Kidney (tissue), 14 donors: ENCODE results near the gene FOSL2. TPM values are rescaled to one million over a fixed set of nuclear protein-coding genes. Genes with fewer than 3 reads are reported as not detected.

Experiments
- DNase-seq, 5 donors: peaks; one replicate each; pipeline ENCODE4 v3.0.0-alpha.2; 2013 to 2020
- FAIRE-seq: peaks from 2 replicates; lab custom pipeline; 2012; peaks lifted over from hg19 to GRCh38; lab: Jason Lieb, UNC
- H3K27ac ChIP-seq, 2 donors: one replicate each; pipeline ENCODE4 v1.7.0; 2013; ENCODE audit warnings: low read depth in 2 of 2, low read length in 2 of 2, inconsistent platforms in 1 of 2
- H3K27me3 ChIP-seq: one replicate; pipeline ENCODE4 v1.7.1; 2013; ENCODE audit warnings: low read length, inconsistent platforms; ENCODE audit not compliant: control insufficient read depth, insufficient read depth
- H3K36me3 ChIP-seq, 3 donors: one replicate each; pipeline versions ENCODE4 v1.7.0 to v1.7.1; 2013; ENCODE audit warnings: low read length in 3 of 3, control low read depth in 1 of 3, inconsistent platforms in 1 of 3; ENCODE audit not compliant: insufficient read depth in 3 of 3, control insufficient read depth in 2 of 3
- H3K4me1 ChIP-seq, 3 donors: one replicate each; pipeline versions ENCODE4 v1.7.0 to v1.7.1; 2013; ENCODE audit warnings: low read length in 3 of 3, inconsistent platforms in 1 of 3, low read depth in 1 of 3; ENCODE audit not compliant: control insufficient read depth in 2 of 3, insufficient read depth in 2 of 3
- H3K4me3 ChIP-seq, 3 donors: one replicate each; pipeline versions ENCODE4 v1.7.0 to v1.8.1; 2013; ENCODE audit warnings: low read length in 3 of 3, control low read depth in 1 of 3, inconsistent platforms in 1 of 3
- H3K9ac ChIP-seq, 3 donors: one replicate each; pipeline versions ENCODE4 v1.7.0 to v1.7.1; 2013; ENCODE audit warnings: low read length in 3 of 3, control low read depth in 1 of 3, inconsistent platforms in 1 of 3
- H3K9me3 ChIP-seq, 3 donors: one replicate each; pipeline versions ENCODE4 v1.7.0 to v1.7.1; 2013; ENCODE audit warnings: low read length in 3 of 3, control low read depth in 1 of 3, inconsistent platforms in 1 of 3; ENCODE audit not compliant: control insufficient read depth in 2 of 3, insufficient read depth in 1 of 3
- intact Hi-C: fragments of 100-400 bp; cut with DNase I; formaldehyde crosslinking; loops from one replicate; pipeline ENCODE4 v1.11.1; 2022
- polyA plus RNA-seq: library from polyadenylated mRNA; stranded (reverse); fragments of 350-450 nt; fragmentation: Illumina TruSeq; extraction: RNeasy Lipid Tissue Mini Kit (QIAGEN cat#74804); gene quantifications from one replicate; pipeline ENCODE4 v1.2.3, GENCODE V29; 2014; ENCODE audit warnings: low read depth, low replicate concordance; ENCODE audit not compliant: insufficient read depth
- total RNA-seq: library from RNA; stranded (reverse); fragmentation: NEBNext Ultra II Directional; extraction: Animal tissue kit (Norgen Biotek cat#: 25700); gene quantifications from one replicate; pipeline ENCODE4 v1.2.1, GENCODE V29; 2021
- TF ChIP-seq, protein P1 (sequence below): IDR thresholded peaks from 3 replicates; pipeline ENCODE4 v1.5.1; 2012; ENCODE audit warnings: mild to moderate bottlenecking, moderate library complexity, borderline replicate concordance; ENCODE audit not compliant: insufficient read depth; ENCODE audit errors: extremely low read depth
- donor health status: control.
- donor health status: control.
- donor health status: control.
- donor health status: control.
- donor health status: control.
- donor health status: DM: yes; HTN: yes; CAD: no.
- donor health status: Normal renal cell carcinoma (clear cell type).

The FOSL2 gene
- total and polyA plus RNA-seq, 2 donors from 2014 or later = 20.6 to 149 TPM

DNA sequence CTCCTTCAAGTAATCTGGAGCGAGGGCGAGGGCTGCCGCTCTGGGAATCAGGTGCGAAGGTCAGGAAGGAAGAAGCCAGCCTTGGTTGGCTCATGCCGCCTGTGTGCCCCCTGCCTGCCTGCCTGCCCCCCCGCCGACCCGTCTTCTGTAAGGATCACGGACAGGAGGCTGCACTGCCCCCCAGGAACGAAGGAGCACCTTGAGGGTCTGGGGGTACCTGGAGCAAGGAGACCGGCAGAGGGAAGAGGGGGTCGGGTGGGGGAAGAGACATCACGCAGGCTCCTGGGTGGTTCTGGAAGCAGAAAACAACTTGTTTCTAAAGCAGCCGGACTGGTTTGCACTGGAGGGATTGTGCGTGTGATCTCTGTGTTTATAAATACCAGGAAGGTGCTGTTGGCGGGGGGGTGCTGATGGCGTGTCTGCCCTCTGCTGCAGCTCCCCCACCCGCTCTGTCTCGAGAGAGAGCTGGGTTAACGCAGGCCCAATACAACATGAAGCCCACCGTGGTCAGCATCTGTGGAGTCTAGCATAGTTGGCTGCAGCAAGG is 1.7 kb downstream of the FOSL2 start:
- Histone ChIP-seq H3K27ac (peak overlapping the region; percentile 98 to 99), H3K36me3 (peaks cover 0 to 5% (median 0%) of the 10 kb centered on the region in 3 donors), H3K4me1 (peaks cover 0 to 21% (median 3%) of the 10 kb centered on the region in 3 donors), H3K9ac (peak overlapping the region; percentile 61 to 98 (median 80)), H3K9me3 (no peaks in the 10 kb centered on the region), H3K27me3 (no peaks in the 10 kb centered on the region), H3K4me3 (peak overlapping the region; percentile 64 to 98 (median 80))
- intact Hi-C loops = no loop called here
- TF ChIP-seq, protein P1, sequence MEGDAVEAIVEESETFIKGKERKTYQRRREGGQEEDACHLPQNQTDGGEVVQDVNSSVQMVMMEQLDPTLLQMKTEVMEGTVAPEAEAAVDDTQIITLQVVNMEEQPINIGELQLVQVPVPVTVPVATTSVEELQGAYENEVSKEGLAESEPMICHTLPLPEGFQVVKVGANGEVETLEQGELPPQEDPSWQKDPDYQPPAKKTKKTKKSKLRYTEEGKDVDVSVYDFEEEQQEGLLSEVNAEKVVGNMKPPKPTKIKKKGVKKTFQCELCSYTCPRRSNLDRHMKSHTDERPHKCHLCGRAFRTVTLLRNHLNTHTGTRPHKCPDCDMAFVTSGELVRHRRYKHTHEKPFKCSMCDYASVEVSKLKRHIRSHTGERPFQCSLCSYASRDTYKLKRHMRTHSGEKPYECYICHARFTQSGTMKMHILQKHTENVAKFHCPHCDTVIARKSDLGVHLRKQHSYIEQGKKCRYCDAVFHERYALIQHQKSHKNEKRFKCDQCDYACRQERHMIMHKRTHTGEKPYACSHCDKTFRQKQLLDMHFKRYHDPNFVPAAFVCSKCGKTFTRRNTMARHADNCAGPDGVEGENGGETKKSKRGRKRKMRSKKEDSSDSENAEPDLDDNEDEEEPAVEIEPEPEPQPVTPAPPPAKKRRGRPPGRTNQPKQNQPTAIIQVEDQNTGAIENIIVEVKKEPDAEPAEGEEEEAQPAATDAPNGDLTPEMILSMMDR = no peak
- FAIRE-seq (no peak), DNase-seq (peak; percentile 53 to 87 (median 71))

DNA sequence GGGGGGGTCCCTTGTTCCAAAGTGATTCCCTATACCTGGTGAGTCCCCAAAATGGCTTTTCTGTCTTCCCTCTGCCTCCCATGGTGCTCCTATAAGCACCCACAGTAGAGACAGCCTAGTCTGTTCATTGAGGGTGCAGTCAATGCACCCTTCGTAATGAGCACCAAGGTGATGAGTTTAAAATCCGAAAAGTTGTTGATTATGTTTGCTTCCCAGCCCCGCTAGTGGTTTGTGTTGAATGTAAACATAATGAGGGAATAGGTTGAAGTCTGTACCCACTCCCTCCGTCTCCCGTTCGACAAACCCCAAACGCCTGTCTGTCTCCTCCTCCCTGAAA is 2.3 kb downstream of the FOSL2 start:
- Histone ChIP-seq H3K9me3 (no peaks in the 10 kb centered on the region), H3K4me3 (peak overlapping the region; percentile 64 to 98 (median 80)), H3K9ac (peak overlapping the region; percentile 61 to 98 (median 80)), H3K27me3 (no peaks in the 10 kb centered on the region), H3K27ac (peak overlapping the region; percentile 98 to 99), H3K36me3 (peaks cover 0 to 5% (median 0%) of the 10 kb centered on the region in 3 donors), H3K4me1 (peaks cover 0 to 23% (median 7%) of the 10 kb centered on the region in 3 donors)
- intact Hi-C loops = no loop called here
- no peak for FAIRE-seq
- DNase-seq = no peak
- TF ChIP-seq, protein P1 = no peak

DNA sequence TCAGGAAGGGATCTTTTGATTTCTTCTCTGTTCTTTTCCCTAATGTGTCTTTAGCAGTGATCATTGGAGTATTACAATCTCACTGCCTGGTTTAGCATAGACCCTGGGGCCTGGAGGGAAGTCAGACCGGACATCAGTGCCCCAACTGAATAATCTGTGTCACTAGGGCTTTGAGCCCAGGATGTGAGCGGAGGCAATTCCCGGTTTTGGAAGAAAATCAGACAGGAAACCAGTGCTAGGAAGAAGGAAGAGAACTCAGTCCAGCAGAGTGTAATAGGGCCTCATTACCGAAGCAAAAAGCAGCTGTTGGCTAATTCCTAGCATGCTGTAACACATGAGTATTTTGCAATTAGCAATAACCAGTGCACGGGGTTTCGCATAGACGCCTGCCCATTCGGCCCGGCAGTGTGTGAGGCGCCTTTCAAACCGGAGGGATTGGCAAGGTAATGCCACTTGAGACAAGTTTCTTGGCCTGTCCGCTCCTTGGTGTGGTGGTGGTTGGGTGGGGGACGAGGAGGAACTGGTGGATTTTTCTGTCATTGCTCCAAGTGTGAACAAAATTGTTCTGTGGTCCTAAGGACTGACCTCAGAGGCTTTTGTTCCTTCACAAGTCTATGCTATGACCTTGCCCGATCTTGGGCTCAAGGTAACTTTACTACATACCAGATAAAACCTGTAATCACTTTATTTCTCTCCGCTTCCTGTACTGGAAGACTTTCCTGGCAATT is 2.8 kb downstream of the FOSL2 start:
- TF ChIP-seq, protein P1 = no peak
- Histone ChIP-seq H3K4me1 (peaks cover 0 to 25% (median 8%) of the 10 kb centered on the region in 3 donors), H3K4me3 (peak overlapping the region; percentile 64 to 98 (median 80)), H3K27me3 (no peaks in the 10 kb centered on the region), H3K9ac (peak overlapping the region; percentile 61 to 98 (median 80)), H3K27ac (peak overlapping the region; percentile 98 to 99), H3K9me3 (no peaks in the 10 kb centered on the region), H3K36me3 (peaks cover 0 to 5% (median 0%) of the 10 kb centered on the region in 3 donors)
- FAIRE-seq (no peak), DNase-seq (peak in 2 of 5 donors; percentile 67 to 86)
- intact Hi-C loops = no loop called here
